Measurements from ENCODE around the gene DNAI4.
A peak's percentile ranks its signal among the peaks of the same experiment; 100 is the strongest.
"Not testable (repeated sequence)": the region's sequence is repeated elsewhere in the genome, so short reads cannot be mapped to it uniquely, and the experiment has no call there.

Gene DNAI4

GRCh38 chr1:66927528-66927927, 2.9 kb upstream of the DNAI4 start:
- no peak for DNase-seq

DNA sequence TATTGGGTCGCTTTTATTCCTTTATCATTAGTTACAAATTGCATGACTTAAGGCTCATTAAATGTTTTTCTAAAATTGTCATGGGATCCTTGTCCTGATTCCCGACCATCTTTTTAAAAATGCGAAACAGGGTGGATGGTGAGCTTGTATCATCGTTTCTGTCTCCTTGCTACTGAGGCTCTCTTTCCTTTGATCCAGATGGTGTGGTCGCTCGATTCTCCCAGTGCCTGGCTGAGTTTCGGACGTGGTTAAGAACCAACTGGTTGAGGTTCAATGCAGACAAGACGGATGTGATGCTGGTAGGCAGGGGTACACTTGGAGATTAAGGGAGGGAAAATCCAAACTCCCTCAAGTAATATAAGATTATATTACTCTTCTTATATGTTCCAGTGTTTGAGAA, 1.3 kb upstream of the DNAI4 start:
- no peak for DNase-seq

DNA sequence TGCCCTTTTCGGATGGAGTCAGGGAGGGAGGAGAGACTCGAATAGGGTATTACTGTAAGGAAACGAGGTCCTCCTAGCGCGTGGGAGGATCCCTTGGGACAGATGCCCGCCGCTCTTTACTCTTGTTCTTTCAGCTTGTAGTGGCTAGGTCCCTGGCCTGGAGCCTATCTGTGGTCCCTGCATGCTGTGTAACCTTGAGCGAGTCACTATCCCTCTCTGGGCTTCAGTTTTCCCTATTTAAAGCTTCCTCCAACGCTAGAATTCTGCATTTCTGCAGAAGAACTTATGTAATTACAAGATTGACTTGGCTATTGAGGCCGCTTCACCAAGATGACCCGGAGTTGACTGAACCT, 878 bp upstream of the DNAI4 start:
- no peak for DNase-seq

DNA sequence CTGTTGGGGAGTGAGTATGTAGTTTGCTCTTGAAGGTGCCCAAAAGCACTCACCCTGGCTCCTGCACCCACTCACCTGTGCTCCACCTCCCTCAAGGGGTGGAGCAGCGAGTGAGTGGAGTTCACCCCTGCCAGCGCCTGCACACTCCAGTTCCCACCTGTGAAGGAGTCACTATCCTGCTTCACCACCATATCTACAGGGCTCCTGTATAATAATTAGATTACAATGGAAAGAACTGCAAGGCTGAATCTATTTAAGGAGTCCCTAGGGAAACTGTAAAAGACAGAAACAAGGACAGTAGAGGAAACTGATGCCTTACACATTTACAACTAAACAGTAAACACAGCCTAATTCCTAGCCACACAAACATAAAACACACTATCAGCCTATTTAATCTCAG, 4.1 kb downstream of the DNAI4 start:
- no peak for DNase-seq

- DNase-seq: no peak
Observed at GRCh38 chr1:66919828-66920227, 4.8 kb downstream of the DNAI4 start.

GRCh38 chr1:66919063-66919462, 5.6 kb downstream of the DNAI4 start:
- no peak for DNase-seq

DNA sequence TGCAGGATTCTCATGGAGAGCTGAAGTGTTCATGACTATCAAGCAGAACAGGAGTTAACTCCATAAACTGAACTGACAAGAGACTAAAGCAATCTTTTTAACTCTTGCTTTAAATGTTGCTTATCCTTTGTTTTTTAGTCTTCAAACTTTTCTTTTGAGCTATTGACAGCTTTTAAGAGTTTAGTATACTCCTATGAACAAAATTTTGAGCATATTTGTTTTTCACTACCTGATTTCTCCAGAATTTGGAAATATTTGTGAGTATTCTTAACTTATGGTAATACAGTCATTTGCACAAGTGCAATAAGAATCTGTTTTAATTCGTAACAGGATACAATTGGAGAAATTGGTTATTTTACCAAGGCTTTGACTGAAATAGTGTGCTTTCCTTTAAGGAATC, 7.2 kb downstream of the DNAI4 start:
- DNase-seq: no peak

- DNase-seq: peak; percentile 22
Observed at GRCh38 chr1:66916320-66916719, 8.3 kb downstream of the DNAI4 start.

GRCh38 chr1:66915203-66915602, 9.5 kb downstream of the DNAI4 start:
- DNase-seq: not testable (repeated sequence)

DNA sequence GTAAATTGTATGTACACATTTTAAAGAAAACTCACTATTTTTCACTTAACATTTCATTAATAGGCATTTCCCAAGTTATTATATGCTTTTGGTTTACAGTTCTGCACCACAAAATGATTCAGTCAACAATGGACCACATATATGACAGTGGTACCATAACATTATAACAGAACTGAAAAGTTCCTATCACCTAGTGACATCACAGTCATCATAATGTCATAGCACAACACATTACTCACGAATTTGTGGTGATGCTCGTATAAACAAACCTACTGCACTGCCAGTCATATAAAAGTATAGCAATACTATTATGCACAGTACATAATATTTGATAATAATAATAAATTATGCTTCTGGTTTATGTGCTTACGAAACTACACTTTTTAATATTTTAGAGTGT, 30.9 kb downstream of the DNAI4 start:
- no peak for DNase-seq

DNA sequence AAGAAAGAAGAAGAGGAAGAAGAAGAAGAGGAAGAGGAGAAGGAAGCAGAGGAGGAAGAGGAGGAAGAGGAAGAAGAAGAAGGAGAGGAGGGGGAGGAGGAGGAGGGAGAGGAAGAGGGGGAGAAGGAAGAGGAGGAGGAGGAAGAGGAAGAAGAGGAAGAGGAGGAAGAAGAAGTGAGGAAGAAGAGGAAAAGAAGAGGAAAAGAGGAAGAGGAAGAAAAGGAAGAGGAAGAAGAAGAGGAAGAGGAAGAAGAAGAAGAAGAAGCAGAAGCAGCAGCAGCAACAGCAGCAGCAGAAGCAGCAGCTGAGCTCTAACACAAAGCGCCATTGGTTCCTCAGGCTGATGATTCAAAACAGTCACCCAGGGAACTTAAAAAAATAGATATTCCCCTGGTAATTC, 34.0 kb downstream of the DNAI4 start:
- no peak for DNase-seq

DNA sequence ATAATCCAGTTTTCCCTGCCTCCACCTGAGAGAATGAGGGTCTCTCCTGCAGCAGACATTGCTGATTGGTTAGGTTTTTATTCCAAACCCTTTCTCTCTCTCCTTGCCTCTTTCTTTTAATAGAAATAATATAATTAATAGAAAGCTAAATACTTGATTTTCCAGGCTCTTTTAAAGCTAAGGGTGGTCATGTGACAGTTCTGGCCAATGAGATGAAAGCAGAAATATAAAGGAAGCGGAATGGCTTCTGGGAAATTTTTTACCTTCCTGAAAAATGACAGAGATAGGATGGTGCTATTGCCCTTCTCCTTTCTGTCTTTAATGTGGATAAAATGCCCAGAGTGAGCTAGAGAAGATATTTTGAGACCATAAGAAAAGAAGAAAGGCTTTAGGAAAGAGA, 35.6 kb downstream of the DNAI4 start:
- DNase-seq: no peak

DNA sequence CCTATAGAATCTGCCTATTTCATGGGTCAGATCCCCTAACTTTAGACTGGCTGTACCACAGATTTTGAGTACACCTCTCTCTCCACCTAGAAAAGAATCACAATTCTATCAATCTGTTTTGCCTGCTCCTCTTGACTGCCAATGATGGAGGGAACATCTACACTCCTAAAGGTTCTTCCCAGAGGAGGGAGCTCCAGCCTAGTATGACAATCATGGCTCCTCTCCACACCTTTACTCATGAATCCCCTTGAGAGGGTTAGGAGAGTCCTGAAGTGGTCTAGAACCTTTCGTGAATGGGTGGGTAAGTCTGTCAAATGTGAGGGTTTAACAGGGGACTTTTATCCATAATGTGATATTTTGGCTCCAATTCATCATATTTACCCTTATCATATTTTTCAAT, 48.0 kb downstream of the DNAI4 start:
- DNase-seq: no peak

GRCh38 chr1:66873111-66873510, 51.5 kb downstream of the DNAI4 start:
- DNase-seq: no peak

DNA sequence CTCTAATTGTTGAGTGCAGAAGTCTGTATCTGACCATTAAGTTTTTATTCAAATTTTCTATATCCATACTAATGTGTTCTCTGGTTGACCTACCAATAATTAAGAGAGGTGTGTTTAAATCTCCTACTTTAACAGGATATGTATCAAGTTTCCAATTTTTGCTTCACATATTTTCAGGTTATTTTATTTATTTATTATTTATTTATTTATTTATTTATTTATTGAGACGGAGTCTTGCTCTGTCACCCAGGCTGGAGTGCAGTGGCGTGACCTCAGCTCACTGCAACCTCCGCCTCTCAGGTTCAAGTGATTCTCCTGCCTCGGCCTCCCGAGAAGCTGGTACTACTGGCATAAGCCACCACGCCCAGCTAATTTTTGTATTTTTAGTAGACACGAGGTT, 52.6 kb downstream of the DNAI4 start:
- not testable (repeated sequence) for DNase-seq

DNA sequence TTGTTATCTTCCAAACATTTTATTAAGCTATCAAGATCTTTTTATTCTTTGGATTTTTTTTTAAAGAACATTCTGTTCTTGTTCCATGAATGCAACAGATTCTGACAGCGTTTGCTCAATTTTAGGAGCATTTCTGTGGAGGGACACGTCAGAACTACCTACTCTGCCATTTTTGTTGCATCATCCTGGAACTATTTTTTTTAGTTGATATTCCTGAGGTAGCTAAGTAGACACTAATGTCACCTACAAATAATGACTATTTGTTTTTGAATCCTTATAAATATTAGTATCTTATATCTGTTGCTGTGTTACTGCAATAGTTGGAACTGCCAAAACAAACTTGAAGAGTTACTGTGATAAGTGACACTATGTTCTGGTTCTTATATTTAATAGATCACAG, 57.2 kb downstream of the DNAI4 start:
- no peak for DNase-seq

DNA sequence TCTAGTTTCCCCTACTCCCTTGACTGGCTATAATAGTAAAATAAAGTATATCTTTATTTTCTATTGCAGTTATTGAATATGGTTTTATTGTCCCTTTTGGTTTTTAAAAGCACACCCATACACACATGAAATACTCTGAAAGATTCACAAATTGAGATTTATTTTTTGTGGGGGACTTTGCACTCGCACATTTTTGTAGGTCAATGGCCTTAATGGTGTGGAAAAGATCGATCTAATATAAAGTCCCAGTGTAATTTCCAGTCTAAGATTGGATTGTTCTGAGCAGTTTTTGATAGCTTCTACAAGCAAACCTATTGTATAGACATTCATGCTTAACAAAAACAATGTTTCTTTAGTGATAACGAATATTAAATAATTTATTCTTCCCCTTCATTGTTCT, 64.1 kb downstream of the DNAI4 start:
- DNase-seq: no peak

GRCh38 chr1:66853379-66853778, 71.3 kb downstream of the DNAI4 start:
- DNase-seq: no peak

DNA sequence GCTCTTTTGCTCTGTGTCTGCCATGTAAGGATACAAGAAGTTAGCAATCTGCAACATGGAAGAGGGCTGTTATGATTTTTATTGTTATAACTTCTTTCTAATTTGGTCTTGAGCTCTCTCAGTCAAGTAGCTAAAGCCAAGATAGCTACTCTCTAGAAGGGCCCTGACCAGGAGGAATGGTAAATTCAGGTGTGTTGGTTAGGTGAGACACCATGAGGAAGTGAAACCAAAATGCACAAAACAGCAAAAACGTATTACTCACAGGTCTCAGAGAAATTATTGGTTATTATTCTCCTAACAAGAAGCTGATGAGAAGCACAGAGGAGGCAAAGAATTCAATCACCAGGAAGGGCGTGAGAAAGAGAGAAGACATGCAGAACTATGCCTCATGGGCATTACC, 71.8 kb downstream of the DNAI4 start:
- DNase-seq: no peak

DNA sequence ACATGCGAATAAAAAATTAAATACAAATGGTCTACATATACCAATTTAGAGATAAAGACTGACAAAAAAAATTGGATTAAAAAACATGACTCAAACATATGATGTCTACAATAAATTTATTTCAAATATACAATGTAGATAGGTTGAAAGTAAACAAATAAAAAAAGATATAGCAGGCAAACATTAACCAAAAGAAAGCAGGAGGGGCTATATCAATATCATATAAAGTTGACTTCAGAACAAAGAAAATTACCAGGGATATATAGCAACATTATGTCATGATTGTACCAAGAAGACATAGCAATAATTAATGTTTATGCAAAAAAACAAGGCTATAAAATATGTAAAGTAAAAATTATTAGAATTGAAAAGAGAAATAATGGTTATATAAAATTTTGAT, 73.7 kb downstream of the DNAI4 start:
- DNase-seq: no peak

DNA sequence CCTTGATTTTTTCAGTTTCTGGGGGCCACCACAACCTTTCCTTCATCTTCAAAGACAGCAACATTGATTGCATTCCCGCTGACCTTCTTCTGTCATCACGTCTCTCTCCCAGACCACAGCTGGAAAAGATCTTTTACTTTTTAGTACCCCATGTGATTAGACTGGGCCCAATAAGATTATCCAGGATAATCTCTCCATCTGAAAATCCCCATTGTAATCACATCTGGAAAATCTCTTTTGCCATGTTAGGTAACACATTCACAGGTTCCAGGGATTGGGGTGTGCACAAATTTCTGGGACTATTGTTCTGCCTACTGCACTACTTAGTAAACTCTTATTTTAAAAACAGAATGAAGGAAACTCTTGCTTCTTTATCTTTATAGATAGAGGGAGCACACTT, 76.5 kb downstream of the DNAI4 start:
- DNase-seq: no peak

- DNase-seq: no peak
Observed at GRCh38 chr1:66840929-66841328, 83.7 kb downstream of the DNAI4 start.

DNA sequence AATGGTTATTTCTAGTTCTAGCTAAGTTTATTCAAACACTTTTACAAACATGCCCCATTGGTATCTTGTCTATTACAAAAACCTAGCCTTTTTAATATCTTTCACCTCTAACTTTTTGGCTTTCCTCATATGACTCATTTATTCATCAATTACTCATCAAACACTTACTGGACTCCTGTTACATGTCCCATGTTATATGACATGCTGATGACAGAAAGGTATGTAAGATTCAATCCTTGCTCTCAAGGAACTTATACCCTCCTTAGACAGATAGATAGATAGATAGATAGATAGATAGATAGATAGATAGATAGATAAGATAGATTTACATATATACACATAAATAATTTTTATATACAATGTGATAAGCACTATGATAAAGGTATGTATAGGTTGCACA, 89.7 kb downstream of the DNAI4 start:
- DNase-seq: peak; percentile 2

- no peak for DNase-seq
Observed at GRCh38 chr1:66833112-66833511, 91.5 kb downstream of the DNAI4 start.

DNA sequence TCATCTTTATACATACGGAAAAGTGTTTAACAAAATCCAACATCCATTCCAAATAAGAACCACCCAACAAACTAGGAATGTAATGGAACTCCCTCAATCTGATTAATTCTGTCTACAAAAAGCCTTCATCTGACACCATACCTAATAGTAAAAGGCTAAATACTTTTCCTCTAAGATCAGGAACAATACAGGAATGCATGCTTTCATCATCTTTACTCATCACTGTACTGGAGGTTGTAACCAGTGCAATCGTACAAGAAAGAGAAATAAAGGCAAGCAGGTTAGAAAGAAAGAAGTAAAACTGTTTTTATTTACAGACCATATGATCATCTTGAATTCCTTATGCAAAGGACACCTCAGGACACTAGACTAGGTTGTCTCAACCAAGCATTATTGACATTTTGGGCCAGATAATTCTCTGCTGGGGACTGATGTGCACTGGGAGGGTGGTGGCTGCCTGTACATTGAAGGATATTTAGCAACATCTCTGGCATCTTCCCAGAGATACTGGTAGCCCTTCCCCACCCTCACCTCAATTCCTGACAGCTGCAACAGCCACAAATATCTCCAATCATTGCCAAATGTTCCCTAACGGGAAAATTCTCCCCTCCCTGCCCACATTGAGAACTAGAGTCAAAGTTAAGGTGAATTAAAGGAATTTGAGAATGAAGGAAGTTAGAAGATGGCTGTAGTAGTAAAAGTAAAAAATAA, 93.0 kb downstream of the DNAI4 start:
- DNase-seq: peak; percentile 15

GRCh38 chr1:66824771-66825170, 99.9 kb downstream of the DNAI4 start:
- no peak for DNase-seq

Data from fibroblast of skin of right quadriceps (primary cell).